T-cell (primary cell): Measurements from ENCODE around the gene NUDT3. TPM values are rescaled to one million over a fixed set of nuclear protein-coding genes. Genes with fewer than 3 reads are reported as not detected.
A peak's percentile ranks its signal among the peaks of the same experiment; 100 is the strongest.

Experiments
- ATAC-seq, 4 experiments: fragments of 200-7000 bp in 3 of 4; fragments of 150-1000 bp in 1 of 4; cut with Tn5 transposase; replicated peaks in 1 of 4; 1 replicate in 3 of 4; 2 replicates in 1 of 4; pipeline ENCODE4 v1.10.0; 2021; ENCODE audit warnings: moderate library complexity in 3 of 4, mild to moderate bottlenecking in 2 of 4, moderate number of reproducible peaks in 1 of 4
- CTCF ChIA-PET, 2 donors: fragments of 300-600 bp; sonication (Branson Sonifier 250); formaldehyde crosslinking; loops; one replicate each; lab custom pipeline; 2022; ENCODE audit warnings: antibody characterized with exemption in 2 of 2; lab: Charles Lee
- POLR2A ChIA-PET, 2 donors: fragments of 300-600 bp; sonication (Branson Sonifier 250); formaldehyde crosslinking; loops; one replicate each; lab custom pipeline; 2022; ENCODE audit warnings: antibody characterized with exemption in 2 of 2; lab: Charles Lee
- DNase-seq, 35 experiments: peaks; one replicate each; pipeline versions ENCODE4 v3.0.0 to v3.0.0-alpha.2; 2013 to 2023
- H3K27ac ChIP-seq: one replicate; pipeline ENCODE4 v1.5.1; 2013; ENCODE audit warnings: low read length
- H3K27me3 ChIP-seq, 2 experiments: replicated peaks in 1 of 2; 1 replicate in 1 of 2; 2 replicates in 1 of 2; pipeline versions ENCODE4 v1.6.1 to v1.7.0; 2013; ENCODE audit warnings: low read length in 1 of 2, mixed read lengths in 1 of 2; ENCODE audit not compliant: control insufficient read depth in 2 of 2, insufficient read depth in 2 of 2; ENCODE audit errors: extremely low read depth in 1 of 2
- H3K36me3 ChIP-seq, 2 donors: 1 replicate in 1 of 2; 2 replicates in 1 of 2; pipeline versions ENCODE4 v1.6.1 to v1.7.0; 2013; ENCODE audit warnings: low read length in 1 of 2; ENCODE audit not compliant: control insufficient read depth in 2 of 2, insufficient read depth in 1 of 2; ENCODE audit errors: extremely low read depth in 1 of 2
- H3K4me1 ChIP-seq, 2 experiments: 1 replicate in 1 of 2; 2 replicates in 1 of 2; pipeline versions ENCODE4 v1.6.1 to v1.7.0; 2013; ENCODE audit warnings: low read length in 2 of 2, mixed read lengths in 1 of 2; ENCODE audit not compliant: insufficient read depth in 2 of 2, control insufficient read depth in 1 of 2; ENCODE audit errors: extremely low read depth in 1 of 2
- H3K4me3 ChIP-seq, 2 donors: 1 replicate in 1 of 2; 2 replicates in 1 of 2; pipeline versions ENCODE4 v1.5.1 to v1.7.0; 2013; ENCODE audit warnings: mild to moderate bottlenecking in 2 of 2, low read length in 1 of 2, moderate library complexity in 1 of 2; ENCODE audit not compliant: control insufficient read depth in 1 of 2; ENCODE audit errors: extremely low read depth in 1 of 2
- H3K9me3 ChIP-seq: 2 replicates; pipeline ENCODE4 v1.7.0; 2013
- H3K27ac Mint-ChIP-seq, 2 donors: one replicate each; pipeline ENCODE4 v1.8.0; 2020 to 2021; ENCODE audit warnings: mild to moderate bottlenecking in 2 of 2, mixed read lengths in 2 of 2
- H3K27me3 Mint-ChIP-seq, 2 donors: one replicate each; pipeline ENCODE4 v1.8.0; 2021 to 2022; ENCODE audit warnings: mixed read lengths in 2 of 2
- H3K36me3 Mint-ChIP-seq: one replicate; pipeline ENCODE4 v1.8.0; 2021; ENCODE audit warnings: mixed read lengths
- H3K4me1 Mint-ChIP-seq, 3 donors: one replicate each; pipeline ENCODE4 v1.8.0; 2020 to 2022; ENCODE audit warnings: mixed read lengths in 3 of 3, mild to moderate bottlenecking in 1 of 3
- H3K4me3 Mint-ChIP-seq, 3 donors: one replicate each; pipeline ENCODE4 v1.8.0; 2020 to 2022; ENCODE audit warnings: mild to moderate bottlenecking in 3 of 3, mixed read lengths in 3 of 3, moderate library complexity in 3 of 3
- H3K9me3 Mint-ChIP-seq, 3 donors: one replicate each; pipeline ENCODE4 v1.8.0; 2020 to 2022; ENCODE audit warnings: mixed read lengths in 3 of 3
- WGBS: methylation state at CpG from one replicate; pipeline ENCODE4 v1.1.5; 2013; ENCODE audit warnings: missing lambda C conversion rate; ENCODE audit not compliant: insufficient coverage; 5-methylcytosine and 5-hydroxymethylcytosine counted together
- total RNA-seq, 35 experiments: library from RNA in 6 of 35; stranded (reverse) in 6 of 35; fragments of 120-200 nt in 1 of 35; gene quantifications; one replicate each; pipeline versions ENCODE4 v1.2.1 to v1.2.4 and lab custom pipeline; 2013 to 2026

Gene NUDT3
- total RNA-seq, 5 donors from 2014 or later (not counting 1 experiment from before 2014, with no cell fraction given): 23.5 to 31.0 (median 28.9) TPM

DNA sequence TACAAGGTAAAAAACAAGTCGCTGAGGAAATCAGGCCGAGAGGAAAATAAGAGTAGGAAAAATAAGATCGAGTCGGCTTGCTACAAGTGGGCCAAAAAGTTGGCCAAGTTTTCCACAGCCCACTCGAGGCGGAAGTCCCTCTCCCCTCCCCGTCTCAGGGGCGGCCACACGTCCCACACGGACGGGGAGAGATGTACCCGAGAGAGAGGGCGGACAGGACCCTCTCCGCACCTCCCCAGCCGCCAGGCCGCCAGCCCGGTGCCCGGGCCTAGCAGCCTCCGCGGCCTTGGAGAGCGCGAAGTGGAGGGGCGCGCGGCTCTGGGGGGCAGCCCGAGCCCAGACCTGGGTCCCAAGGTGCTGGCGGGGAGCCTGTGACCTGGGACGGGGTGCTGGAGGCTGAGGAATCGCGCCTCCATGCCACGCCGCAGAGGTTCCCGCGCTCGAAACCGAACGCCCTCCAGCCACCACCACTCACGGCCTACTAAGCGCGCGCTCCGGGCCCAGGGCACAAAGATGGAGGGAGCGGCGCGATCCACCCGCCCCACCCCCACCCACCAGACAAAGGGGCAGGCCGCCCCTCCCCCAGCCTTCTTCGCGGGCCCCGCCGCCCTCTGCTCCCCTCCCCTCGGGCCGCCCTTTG is 157.7 kb downstream of the NUDT3 start:
- H3K27me3 Mint-ChIP-seq: no peaks in the 10 kb centered on the region
- H3K4me1 Mint-ChIP-seq: peaks cover 23 to 29% (median 23%) of the 10 kb centered on the region in 3 donors
- CTCF ChIA-PET: no interaction called here
- H3K4me3 Mint-ChIP-seq: peak overlapping the region; percentile 60 to 66 (median 63)
- H3K9me3 ChIP-seq: no peaks in the 10 kb centered on the region
- H3K27ac Mint-ChIP-seq: peak overlapping the region; percentile 86 to 87
- POLR2A ChIA-PET: no interaction called here
- no peak overlapping the region for H3K4me3 ChIP-seq
- H3K27me3 ChIP-seq: no peaks in the 10 kb centered on the region
- ATAC-seq: no peak
- DNase-seq: no peak
- WGBS: 95% methylated on average over 15 of the region's 53 CpGs
- H3K4me1 ChIP-seq: peaks cover 10 to 32% of the 10 kb centered on the region in 2 experiments
- no peaks in the 10 kb centered on the region for H3K36me3 ChIP-seq
- H3K36me3 Mint-ChIP-seq: no peaks in the 10 kb centered on the region
- H3K27ac ChIP-seq: peak overlapping the region; percentile 29
- no peaks in the 10 kb centered on the region for H3K9me3 Mint-ChIP-seq

GRCh38 chr6:34233867-34234266 is 158.6 kb downstream of the NUDT3 start:
- H3K27ac Mint-ChIP-seq: peak overlapping the region; percentile 86 to 87
- H3K27me3 ChIP-seq: no peaks in the 10 kb centered on the region
- POLR2A ChIA-PET: no interaction called here
- CTCF ChIA-PET: no interaction called here
- H3K4me3 ChIP-seq: no peak overlapping the region
- peak overlapping the region in 2 of 3 donors; percentile 6 to 60 for H3K4me3 Mint-ChIP-seq
- H3K27ac ChIP-seq: peak overlapping the region; percentile 34
- H3K36me3 ChIP-seq: no peaks in the 10 kb centered on the region
- H3K9me3 Mint-ChIP-seq: no peaks in the 10 kb centered on the region
- WGBS: 90% methylated on average over 5 of the region's 7 CpGs
- ATAC-seq (no peak), DNase-seq (no peak)
- H3K9me3 ChIP-seq: no peaks in the 10 kb centered on the region
- H3K27me3 Mint-ChIP-seq: no peaks in the 10 kb centered on the region
- no peaks in the 10 kb centered on the region for H3K36me3 Mint-ChIP-seq
- H3K4me1 Mint-ChIP-seq: peaks cover 15 to 21% (median 16%) of the 10 kb centered on the region in 3 donors
- H3K4me1 ChIP-seq: peaks cover 3 to 23% of the 10 kb centered on the region in 2 experiments

GRCh38 chr6:34232901-34233300 is 159.6 kb downstream of the NUDT3 start:
- Histone ChIP-seq H3K4me1 (peaks cover 0 to 16% of the 10 kb centered on the region in 2 experiments), H3K27me3 (no peaks in the 10 kb centered on the region), H3K36me3 (no peaks in the 10 kb centered on the region), H3K27ac (no peak overlapping the region), H3K4me3 (no peak overlapping the region), H3K9me3 (no peaks in the 10 kb centered on the region)
- ATAC-seq (no peak), DNase-seq (no peak)
- 100% methylated on average over 3 of the region's 5 CpGs for WGBS
- Mint-ChIP-seq H3K27ac (peak overlapping the region; percentile 11 to 71), H3K27me3 (no peaks in the 10 kb centered on the region), H3K36me3 (no peaks in the 10 kb centered on the region), H3K4me3 (no peak overlapping the region), H3K4me1 (peaks cover 8 to 14% (median 9%) of the 10 kb centered on the region in 3 donors), H3K9me3 (no peaks in the 10 kb centered on the region)
- CTCF ChIA-PET: interaction anchor here in 1 of 2 donors (1.0 kb wide), 1 partner anchor 182 kb away, joined by 3 read pairs; no protein-coding TSS in a partner anchor
- POLR2A ChIA-PET: no interaction called here

- Histone ChIP-seq H3K4me3 (no peak overlapping the region), H3K27me3 (no peaks in the 10 kb centered on the region), H3K27ac (no peak overlapping the region), H3K36me3 (no peaks in the 10 kb centered on the region), H3K4me1 (peaks cover 2 to 16% of the 10 kb centered on the region in 2 experiments), H3K9me3 (no peaks in the 10 kb centered on the region)
- Mint-ChIP-seq H3K36me3 (no peaks in the 10 kb centered on the region), H3K9me3 (no peaks in the 10 kb centered on the region), H3K4me1 (peaks cover 14 to 17% (median 14%) of the 10 kb centered on the region in 3 donors), H3K27ac (no peak overlapping the region), H3K27me3 (no peaks in the 10 kb centered on the region), H3K4me3 (no peak overlapping the region)
- ATAC-seq (no peak), DNase-seq (no peak)
- ChIA-PET CTCF (no interaction called here), POLR2A (no interaction called here)
- 97% methylated on average over 13 of the region's 17 CpGs for WGBS
Observed at GRCh38 chr6:34231566-34232336, 160.7 kb downstream of the NUDT3 start.

DNA sequence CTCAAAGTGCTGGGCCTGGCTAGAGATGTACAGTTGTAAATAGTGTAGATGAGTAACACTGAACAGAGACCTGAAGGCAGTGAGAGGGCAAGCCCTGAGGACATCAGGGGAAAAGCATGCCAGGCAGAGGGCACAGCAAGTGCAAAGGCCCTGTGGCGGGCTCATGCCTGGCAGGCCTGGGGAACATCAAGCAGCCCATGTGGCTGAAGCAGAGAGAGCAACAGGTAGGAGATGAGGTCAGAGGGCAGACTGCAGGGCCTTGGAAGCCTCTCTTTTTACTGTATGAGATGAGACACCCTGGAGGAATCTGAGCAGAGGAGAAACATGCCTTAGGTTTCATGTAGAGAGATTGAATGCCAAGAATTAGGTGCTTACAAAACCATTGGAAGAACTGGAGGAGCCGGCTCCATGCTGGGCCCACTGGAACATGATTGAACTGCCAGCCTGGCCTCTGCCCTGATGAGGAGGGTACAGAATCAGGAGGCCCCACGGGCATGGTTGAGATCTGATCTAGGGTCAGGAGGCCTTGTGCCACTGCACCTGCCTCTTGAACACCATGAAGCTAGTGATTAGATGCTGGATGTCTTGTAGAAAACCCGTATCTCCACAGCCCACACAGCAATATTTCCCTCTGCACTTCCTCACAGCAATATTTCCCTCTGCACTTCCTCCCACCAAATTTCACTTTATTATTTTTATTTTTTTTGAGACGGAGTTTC is 161.7 kb downstream of the NUDT3 start:
- Mint-ChIP-seq H3K36me3 (no peaks in the 10 kb centered on the region), H3K27me3 (no peaks in the 10 kb centered on the region), H3K4me3 (no peak overlapping the region), H3K9me3 (no peaks in the 10 kb centered on the region), H3K4me1 (peaks cover 10 to 13% (median 10%) of the 10 kb centered on the region in 3 donors), H3K27ac (peak overlapping the region; percentile 11 to 69)
- ChIA-PET POLR2A (no interaction called here), CTCF (no interaction called here)
- Histone ChIP-seq H3K4me3 (no peak overlapping the region), H3K27me3 (no peaks in the 10 kb centered on the region), H3K9me3 (no peaks in the 10 kb centered on the region), H3K36me3 (no peaks in the 10 kb centered on the region), H3K27ac (no peak overlapping the region), H3K4me1 (peaks cover 2 to 8% of the 10 kb centered on the region in 2 experiments)
- no peak for ATAC-seq
- DNase-seq: no peak
- 94% methylated on average over 2 of the region's 5 CpGs for WGBS

GRCh38 chr6:34229877-34230276 is 162.6 kb downstream of the NUDT3 start:
- no peak for DNase-seq
- Histone ChIP-seq H3K4me1 (peaks cover 2 to 3% of the 10 kb centered on the region in 2 experiments), H3K36me3 (no peaks in the 10 kb centered on the region), H3K27me3 (no peaks in the 10 kb centered on the region), H3K4me3 (no peak overlapping the region), H3K9me3 (no peaks in the 10 kb centered on the region), H3K27ac (no peak overlapping the region)
- Mint-ChIP-seq H3K4me1 (peaks cover 9 to 13% (median 10%) of the 10 kb centered on the region in 3 donors), H3K36me3 (no peaks in the 10 kb centered on the region), H3K27me3 (no peaks in the 10 kb centered on the region), H3K9me3 (no peaks in the 10 kb centered on the region), H3K4me3 (no peak overlapping the region), H3K27ac (no peak overlapping the region)
- 100% methylated on average over 2 of the region's 8 CpGs for WGBS
- CTCF ChIA-PET: no interaction called here
- POLR2A ChIA-PET: no interaction called here
- no peak for ATAC-seq
